Skeletal muscle satellite cell (primary cell): ENCODE measurements around the gene CHMP4A.

ENCODE experiments used
- H3K27me3 ChIP-seq: 2 replicates; pipeline ENCODE4 v1.7.0; 2013; ENCODE audit warnings: low read length; ENCODE audit not compliant: control insufficient read depth, insufficient read depth
- H3K36me3 ChIP-seq: 2 replicates; pipeline ENCODE4 v1.7.0; 2013; ENCODE audit warnings: mild to moderate bottlenecking, control low read depth, low read length; ENCODE audit not compliant: insufficient read depth
- H3K4me1 ChIP-seq: 2 replicates; pipeline ENCODE4 v1.7.0; 2013; ENCODE audit warnings: low read length; ENCODE audit not compliant: control insufficient read depth, insufficient read depth
- H3K4me2 ChIP-seq: 2 replicates; pipeline ENCODE4 v1.7.0; 2013; ENCODE audit warnings: mild to moderate bottlenecking, low read length
- H3K4me3 ChIP-seq: 2 replicates; pipeline ENCODE4 v1.7.0; 2013; ENCODE audit warnings: low read length
- H3K9ac ChIP-seq: 2 replicates; pipeline ENCODE4 v1.7.0; 2013; ENCODE audit warnings: mild to moderate bottlenecking, low read depth, low read length, moderate library complexity
- H3K9me3 ChIP-seq: replicated peaks from 2 replicates; pipeline ENCODE4 v1.7.0; 2013; ENCODE audit warnings: mild to moderate bottlenecking, control low read depth, low read length

The CHMP4A gene

DNA sequence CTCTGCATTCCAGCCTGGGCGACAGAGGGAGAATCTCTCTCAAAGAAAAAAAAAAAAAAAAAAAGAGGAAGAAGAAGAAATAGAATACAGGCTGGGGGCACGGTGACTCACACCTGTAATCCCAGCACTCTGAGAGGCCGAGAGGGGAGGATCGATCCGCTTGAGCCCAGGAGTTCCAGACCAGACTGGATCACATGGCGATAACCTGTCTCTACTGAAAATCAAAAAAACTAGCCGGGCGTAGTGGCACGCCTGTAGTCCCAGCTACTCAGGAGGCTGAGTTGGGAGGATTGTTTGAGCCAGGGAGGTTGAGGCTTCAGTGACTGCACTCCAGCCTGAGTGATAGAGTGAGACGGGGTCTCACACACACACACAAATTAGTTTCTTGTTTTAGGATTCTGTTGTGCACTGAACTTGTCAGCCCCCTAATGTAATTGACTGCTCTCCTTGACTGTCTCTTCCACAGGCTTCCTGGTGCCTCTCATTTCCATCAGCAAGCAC, 30.1 kb upstream of the CHMP4A start:
- no peaks in the 10 kb centered on the region for H3K9me3 ChIP-seq
- peak overlapping the region; percentile 91 for H3K4me2 ChIP-seq
- peak overlapping the region; percentile 92 for H3K9ac ChIP-seq
- peaks cover 37% of the 10 kb centered on the region for H3K4me1 ChIP-seq
- H3K36me3 ChIP-seq = peaks cover 28% of the 10 kb centered on the region
- no peaks in the 10 kb centered on the region for H3K27me3 ChIP-seq
- peak overlapping the region; percentile 81 for H3K4me3 ChIP-seq

DNA sequence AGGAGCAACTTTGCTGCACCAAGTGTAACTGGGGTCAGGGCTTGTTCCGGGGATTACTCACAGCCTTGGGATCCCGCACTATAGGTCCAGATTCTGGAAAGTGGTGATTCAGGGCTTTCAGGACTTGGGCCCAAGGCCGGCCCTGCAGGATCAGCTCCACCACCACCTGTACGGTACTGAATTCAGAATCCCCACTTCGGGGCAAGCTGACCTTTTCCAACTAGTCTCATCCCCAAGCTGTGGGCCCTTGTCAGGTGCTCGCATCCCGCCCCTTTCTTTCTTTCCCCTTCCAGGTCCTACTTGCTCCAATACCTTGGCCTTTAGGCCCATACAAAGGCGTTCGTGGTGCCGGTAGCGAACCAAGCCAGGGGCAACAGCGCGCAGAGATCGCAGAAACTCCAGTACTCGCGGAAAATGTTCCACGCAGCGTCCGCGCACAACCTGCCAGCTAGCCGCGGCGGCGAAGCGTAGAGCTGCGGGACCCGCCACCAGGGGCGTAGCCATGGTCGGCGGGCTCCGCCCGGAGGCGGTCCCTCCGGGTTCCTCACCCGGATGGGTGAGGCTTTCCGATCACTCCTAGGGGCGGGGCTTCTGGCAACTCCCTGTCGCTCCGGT, 28.6 kb upstream of the CHMP4A start:
- Histone ChIP-seq H3K9me3 (no peaks in the 10 kb centered on the region), H3K27me3 (no peaks in the 10 kb centered on the region), H3K4me1 (peaks cover 41% of the 10 kb centered on the region), H3K36me3 (peaks cover 42% of the 10 kb centered on the region), H3K9ac (peak overlapping the region; percentile 92), H3K4me3 (peak overlapping the region; percentile 81), H3K4me2 (peak overlapping the region; percentile 91)

DNA sequence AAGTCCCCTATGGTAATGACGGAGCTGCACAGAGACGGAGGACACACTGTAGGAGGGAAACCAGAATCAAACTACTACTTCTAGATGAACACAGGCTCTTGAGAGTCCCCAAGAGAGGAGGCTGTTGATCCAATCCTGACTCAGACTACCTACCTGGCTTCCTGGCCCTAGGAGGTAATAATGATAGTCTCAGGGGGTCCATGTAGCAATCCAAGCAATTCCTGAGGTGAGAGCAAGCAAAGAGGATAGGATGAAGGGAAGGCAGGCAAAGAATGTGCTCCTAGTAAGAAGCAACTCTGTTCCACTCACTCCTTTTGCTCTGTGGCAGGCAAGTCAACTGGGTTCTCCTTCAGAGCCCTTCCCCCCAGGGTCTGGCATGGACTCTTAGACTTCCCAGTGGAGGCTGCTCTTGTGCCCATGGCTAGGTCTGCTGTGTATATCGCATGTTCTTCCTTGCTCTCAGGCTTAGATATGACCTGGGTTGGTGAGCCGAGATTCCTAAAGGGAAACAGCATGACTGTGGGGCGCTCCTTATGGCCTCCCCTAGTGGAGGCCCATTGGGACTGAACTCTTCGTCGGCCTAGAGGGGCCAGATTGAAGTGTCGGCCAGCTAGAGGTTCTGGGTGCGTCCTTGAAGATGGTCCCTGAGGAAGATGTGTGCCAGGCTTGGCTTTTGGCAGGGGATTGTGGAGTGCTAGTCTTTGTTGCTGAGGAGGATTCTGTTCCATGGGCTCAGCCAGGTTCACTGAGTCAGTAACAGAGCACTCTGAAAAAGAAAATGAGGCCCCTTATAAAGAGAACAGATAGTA, 27.0 kb upstream of the CHMP4A start:
- Histone ChIP-seq H3K4me3 (no peak overlapping the region), H3K36me3 (peaks cover 54% of the 10 kb centered on the region), H3K9me3 (no peaks in the 10 kb centered on the region), H3K4me2 (peak overlapping the region; percentile 39), H3K9ac (peak overlapping the region; percentile 92), H3K27me3 (no peaks in the 10 kb centered on the region), H3K4me1 (peaks cover 41% of the 10 kb centered on the region)

DNA sequence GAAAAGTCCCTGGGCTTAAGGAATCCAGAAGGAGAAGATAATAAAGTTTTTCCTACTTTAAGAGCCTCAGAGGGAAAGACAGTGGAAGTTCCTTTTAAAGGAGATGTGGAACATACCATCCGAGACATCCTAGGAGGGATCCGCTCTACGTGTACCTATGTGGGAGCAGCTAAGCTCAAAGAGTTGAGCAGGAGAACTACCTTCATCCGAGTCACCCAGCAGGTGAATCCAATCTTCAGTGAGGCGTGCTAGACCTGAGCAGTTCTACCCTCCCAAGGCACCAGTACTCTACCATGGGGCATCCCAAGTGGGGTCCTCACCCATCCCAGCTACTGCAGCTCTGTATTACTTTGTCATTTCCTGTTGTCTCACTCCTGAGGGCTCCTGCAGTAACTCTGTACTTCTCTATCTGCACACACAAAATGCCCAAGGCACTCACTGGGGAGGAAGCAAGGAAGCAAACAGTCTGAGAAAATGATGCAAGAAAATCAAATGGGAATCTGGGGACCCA, 25.3 kb upstream of the CHMP4A start:
- Histone ChIP-seq H3K36me3 (peaks cover 57% of the 10 kb centered on the region), H3K9ac (no peak overlapping the region), H3K4me1 (peaks cover 52% of the 10 kb centered on the region), H3K9me3 (no peaks in the 10 kb centered on the region), H3K4me3 (no peak overlapping the region), H3K4me2 (no peak overlapping the region), H3K27me3 (no peaks in the 10 kb centered on the region)

DNA sequence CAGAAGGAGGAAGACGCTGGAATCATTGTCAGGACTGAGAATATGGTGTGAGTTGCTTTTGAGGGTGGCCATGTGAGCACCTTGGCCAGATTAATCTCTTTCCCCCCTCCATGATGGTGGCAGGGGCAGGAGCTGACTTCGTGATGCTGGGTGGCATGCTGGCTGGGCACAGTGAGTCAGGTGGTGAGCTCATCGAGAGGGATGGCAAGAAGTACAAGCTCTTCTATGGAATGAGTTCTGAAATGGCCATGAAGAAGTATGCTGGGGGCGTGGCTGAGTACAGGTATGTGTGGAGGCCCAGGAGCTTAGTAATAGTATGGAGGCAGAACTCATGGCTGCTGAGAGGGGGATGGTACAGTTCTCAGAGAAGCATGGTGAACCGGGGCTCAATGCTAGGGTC, 24.8 kb upstream of the CHMP4A start:
- Histone ChIP-seq H3K9ac (no peak overlapping the region), H3K36me3 (peaks cover 57% of the 10 kb centered on the region), H3K9me3 (no peaks in the 10 kb centered on the region), H3K27me3 (no peaks in the 10 kb centered on the region), H3K4me2 (no peak overlapping the region), H3K4me1 (peaks cover 52% of the 10 kb centered on the region), H3K4me3 (no peak overlapping the region)

DNA sequence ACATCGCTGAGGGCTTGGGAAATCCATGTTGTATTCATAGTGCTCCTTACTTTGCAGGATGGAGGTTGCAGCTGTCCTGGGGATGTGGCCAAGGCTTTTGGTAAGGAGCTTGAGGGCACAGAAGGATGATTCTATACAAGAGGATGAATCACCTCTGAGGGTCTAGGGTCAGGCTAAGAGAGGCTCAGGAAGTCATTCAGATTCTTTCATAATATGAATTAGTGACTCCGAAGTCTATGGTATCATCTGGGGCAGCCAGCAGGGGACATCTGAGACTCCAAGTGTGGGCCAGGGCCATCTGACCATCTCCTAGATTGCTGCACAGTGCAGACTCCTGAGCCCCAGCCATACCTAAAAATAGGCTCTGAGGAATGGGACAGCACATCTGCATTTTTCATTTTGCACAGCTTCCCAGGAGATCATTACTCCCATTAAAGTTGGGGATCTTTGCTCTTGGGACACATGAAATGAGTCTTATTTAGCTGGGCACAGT, 24.2 kb upstream of the CHMP4A start:
- no peaks in the 10 kb centered on the region for H3K9me3 ChIP-seq
- peaks cover 57% of the 10 kb centered on the region for H3K36me3 ChIP-seq
- peaks cover 52% of the 10 kb centered on the region for H3K4me1 ChIP-seq
- no peak overlapping the region for H3K9ac ChIP-seq
- no peak overlapping the region for H3K4me3 ChIP-seq
- no peaks in the 10 kb centered on the region for H3K27me3 ChIP-seq
- H3K4me2 ChIP-seq = no peak overlapping the region

DNA sequence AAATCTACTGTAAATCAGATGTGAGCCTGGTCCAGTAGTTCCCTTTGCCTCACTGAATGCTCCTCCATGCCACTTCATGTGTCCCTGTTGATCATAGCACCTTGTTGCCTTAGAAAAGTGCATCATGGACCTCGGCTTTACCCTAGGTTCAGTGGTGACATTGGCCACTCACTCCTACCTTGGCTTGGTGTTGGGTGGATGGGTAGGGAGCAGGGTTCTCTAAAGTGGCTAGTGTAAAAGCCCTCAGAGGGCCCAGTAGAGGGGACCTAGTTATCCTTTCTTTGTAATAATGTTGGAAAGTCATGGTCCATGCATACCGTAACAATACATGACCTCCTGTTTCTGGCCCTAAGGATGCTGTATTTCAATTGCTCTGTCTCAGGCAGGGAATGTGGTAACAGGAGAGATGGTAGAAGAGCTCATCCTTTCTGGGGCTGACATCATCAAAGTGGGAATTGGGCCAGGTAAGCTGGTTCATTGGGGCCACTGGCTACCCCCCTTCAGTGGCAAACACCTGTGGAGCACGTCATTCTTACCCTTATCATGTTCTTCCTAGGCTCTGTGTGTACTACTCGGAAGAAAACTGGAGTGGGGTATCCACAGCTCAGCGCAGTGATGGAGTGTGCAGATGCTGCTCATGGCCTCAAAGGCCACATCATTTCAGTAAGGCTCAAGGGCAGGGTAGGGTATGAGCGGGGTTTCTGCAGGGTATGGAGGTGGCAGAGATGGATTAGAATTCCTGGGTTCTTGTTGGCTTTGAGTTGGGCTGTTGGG, 23.6 kb upstream of the CHMP4A start:
- peaks cover 57% of the 10 kb centered on the region for H3K36me3 ChIP-seq
- H3K4me1 ChIP-seq = peaks cover 52% of the 10 kb centered on the region
- H3K4me3 ChIP-seq = no peak overlapping the region
- H3K9ac ChIP-seq = no peak overlapping the region
- no peak overlapping the region for H3K4me2 ChIP-seq
- no peaks in the 10 kb centered on the region for H3K27me3 ChIP-seq
- H3K9me3 ChIP-seq = no peaks in the 10 kb centered on the region

DNA sequence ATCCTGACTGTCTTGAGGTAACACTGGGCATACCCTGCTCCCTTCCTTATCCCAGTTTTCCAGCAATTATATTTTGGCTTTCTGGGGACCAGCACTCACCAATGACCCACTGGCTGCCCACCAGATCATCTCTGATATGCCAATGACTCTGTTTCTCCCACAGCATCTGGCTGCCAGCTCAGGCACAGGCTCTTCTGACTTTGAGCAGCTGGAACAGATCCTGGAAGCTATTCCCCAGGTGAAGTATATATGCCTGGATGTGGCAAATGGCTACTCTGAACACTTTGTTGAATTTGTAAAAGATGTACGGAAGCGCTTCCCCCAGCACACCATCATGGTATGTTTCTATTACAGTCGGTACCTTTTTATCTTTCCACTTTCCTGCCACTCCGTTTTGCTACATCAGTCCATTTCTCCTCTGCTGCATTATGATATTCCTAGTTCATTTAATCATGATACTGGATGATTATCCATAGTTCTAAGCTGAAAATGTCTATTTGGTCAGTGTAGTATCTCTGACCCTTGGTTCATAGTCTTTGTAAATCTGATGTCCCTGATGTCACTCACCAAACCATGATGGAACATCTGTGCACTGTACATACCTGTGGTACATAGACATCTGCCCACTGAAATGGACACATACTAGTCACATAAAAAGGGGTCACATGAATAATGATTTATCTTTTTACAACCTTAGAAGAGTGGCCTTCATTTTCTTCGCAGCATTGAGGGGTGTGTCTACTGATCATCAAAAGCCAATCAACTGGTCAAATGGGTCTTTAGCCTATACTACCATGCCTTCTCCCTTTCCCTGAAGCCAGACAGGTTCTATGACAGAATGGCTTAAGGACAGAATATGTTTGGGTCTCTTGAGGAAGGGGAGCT, 22.8 kb upstream of the CHMP4A start:
- H3K4me2 ChIP-seq = no peak overlapping the region
- no peaks in the 10 kb centered on the region for H3K9me3 ChIP-seq
- H3K4me3 ChIP-seq = no peak overlapping the region
- H3K36me3 ChIP-seq = peaks cover 56% of the 10 kb centered on the region
- peaks cover 49% of the 10 kb centered on the region for H3K4me1 ChIP-seq
- no peak overlapping the region for H3K9ac ChIP-seq
- no peaks in the 10 kb centered on the region for H3K27me3 ChIP-seq

DNA sequence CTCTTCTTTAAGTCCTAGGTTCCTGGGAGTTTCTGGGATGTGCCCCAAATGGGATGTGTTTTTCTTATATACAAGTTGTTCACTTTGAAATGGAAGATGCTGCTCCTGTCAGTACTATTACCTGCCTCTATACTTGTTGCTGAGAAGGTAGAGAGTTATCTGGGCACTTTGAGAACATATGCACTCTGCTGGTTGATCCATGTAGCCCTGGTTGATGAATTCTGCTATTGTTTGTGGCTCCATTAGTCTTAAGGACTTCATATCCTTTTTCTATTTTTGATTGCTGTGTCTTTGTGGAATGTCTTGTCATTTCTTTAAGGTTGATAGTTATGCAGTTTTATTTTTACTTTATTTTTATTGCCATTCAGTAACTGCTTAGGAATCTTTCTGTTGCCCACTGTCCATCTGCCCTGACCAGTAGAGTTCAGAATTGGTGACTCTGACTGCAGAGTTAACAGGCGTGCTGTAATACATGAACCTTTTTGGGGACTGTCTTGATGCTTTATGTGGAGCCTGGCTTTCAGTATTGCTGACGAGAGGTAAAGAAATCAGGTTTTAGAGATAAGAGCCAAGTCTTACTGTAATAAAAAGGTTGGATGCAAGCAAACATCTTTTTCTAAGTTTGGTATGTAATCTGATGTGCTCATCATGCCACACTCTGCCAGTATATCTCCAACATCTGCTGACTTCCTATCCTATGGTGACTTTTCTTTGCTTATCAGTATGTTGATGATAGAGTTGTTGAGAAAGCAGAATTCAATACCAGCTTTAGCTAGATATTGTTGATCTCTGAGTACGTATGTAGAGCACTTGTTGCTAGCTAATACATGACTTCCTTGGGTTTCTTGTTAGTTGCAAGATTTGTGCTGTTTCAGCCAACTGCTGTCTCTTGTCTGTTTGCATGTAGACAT, 21.1 kb upstream of the CHMP4A start:
- H3K4me2 ChIP-seq = peak overlapping the region; percentile 96
- no peak overlapping the region for H3K9ac ChIP-seq
- H3K4me3 ChIP-seq = no peak overlapping the region
- H3K4me1 ChIP-seq = peaks cover 41% of the 10 kb centered on the region
- peaks cover 39% of the 10 kb centered on the region for H3K36me3 ChIP-seq
- no peaks in the 10 kb centered on the region for H3K27me3 ChIP-seq
- no peaks in the 10 kb centered on the region for H3K9me3 ChIP-seq

DNA sequence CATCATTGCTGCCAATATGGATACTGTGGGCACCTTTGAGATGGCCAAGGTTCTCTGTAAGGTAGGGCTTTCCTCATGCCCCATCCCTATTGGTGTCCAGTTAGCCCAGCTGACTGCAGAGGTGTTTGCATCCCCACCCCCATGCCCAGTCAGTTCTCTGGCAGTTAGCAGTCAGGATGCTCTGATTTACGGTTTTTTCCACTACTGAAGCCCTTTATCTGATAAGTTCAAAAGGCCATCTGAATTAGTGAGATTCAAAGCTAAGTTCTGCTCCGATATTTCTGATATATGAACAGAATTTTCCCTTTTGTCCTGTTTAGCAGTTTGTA, 20.2 kb upstream of the CHMP4A start:
- Histone ChIP-seq H3K9ac (peak overlapping the region; percentile 97), H3K4me3 (peak overlapping the region; percentile 91), H3K4me2 (peak overlapping the region; percentile 96)

More for the DNA sequence above, 20.2 kb upstream of the CHMP4A start:
- Histone ChIP-seq H3K27me3 (no peaks in the 10 kb centered on the region), H3K36me3 (peaks cover 31% of the 10 kb centered on the region), H3K9me3 (no peaks in the 10 kb centered on the region), H3K4me1 (peaks cover 33% of the 10 kb centered on the region)
